Subcutaneous adipose tissue (tissue), 4 donors: ENCODE results near the gene IGF2BP2. TPM values are rescaled to one million over a fixed set of nuclear protein-coding genes. Genes with fewer than 3 reads are reported as not detected.

Source experiments
- total RNA-seq, 4 donors: library from RNA; depleted of rRNA; stranded (reverse); fragments of >200 nt; gene quantifications; one replicate each; pipeline ENCODE4 v1.1.0, GENCODE V29; 2016
- TF ChIP-seq, protein P1 (sequence below): fragments of 450-650 bp; IDR thresholded peaks from one replicate; pipeline ENCODE4 v1.5.1; 2016; ENCODE audit warnings: low read depth, mild to moderate bottlenecking, control low read depth, antibody characterized with exemption, moderate library complexity

IGF2BP2 gene
- total RNA-seq, 4 donors from 2014 or later, result 11.3 to 30.0 (median 26.9) TPM

DNA sequence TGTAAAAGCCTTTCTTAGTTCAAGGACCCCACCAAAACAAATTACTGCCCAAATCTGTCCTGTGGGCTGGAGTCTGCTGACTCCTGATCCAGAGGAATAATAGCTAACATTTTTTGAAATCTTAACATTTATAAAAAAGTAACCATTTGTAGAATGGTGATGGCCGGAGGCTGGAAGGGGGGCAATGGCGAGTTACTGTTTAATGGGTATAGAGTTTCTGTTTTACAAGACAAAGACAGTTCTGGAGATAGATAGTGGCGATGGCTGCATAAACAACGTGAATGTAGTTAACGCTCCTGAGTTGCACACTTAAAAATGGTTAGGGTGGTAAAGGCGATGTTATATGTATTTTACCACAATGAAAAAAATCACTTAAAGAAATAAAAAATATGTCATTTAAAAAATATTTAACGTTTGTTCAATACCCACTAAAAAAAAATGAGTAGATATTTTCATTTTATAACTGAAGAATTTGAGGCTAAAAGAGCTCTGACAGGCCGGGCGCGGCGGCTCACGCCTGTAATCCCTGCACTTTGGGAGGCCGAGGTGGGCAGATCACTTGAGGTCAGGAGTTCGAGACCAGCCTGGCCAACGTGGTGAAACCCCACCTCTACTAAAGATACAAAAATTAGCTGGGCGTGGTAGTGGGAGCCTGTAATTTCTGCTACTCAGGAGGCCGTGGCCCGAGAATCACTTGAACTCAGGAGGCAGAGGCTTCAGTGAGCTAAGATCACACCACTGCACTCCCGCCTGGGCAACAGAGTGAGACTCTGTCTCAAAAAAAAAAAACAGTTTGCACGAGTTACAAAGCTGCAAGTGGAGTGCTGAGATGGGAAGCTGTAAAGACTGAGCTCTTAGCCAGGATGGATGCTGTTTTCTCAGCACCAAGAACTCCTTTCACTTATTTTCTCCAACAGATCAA, 37.6 kb downstream of the IGF2BP2 start:
- TF ChIP-seq, protein P1, sequence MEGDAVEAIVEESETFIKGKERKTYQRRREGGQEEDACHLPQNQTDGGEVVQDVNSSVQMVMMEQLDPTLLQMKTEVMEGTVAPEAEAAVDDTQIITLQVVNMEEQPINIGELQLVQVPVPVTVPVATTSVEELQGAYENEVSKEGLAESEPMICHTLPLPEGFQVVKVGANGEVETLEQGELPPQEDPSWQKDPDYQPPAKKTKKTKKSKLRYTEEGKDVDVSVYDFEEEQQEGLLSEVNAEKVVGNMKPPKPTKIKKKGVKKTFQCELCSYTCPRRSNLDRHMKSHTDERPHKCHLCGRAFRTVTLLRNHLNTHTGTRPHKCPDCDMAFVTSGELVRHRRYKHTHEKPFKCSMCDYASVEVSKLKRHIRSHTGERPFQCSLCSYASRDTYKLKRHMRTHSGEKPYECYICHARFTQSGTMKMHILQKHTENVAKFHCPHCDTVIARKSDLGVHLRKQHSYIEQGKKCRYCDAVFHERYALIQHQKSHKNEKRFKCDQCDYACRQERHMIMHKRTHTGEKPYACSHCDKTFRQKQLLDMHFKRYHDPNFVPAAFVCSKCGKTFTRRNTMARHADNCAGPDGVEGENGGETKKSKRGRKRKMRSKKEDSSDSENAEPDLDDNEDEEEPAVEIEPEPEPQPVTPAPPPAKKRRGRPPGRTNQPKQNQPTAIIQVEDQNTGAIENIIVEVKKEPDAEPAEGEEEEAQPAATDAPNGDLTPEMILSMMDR, result no peak

DNA sequence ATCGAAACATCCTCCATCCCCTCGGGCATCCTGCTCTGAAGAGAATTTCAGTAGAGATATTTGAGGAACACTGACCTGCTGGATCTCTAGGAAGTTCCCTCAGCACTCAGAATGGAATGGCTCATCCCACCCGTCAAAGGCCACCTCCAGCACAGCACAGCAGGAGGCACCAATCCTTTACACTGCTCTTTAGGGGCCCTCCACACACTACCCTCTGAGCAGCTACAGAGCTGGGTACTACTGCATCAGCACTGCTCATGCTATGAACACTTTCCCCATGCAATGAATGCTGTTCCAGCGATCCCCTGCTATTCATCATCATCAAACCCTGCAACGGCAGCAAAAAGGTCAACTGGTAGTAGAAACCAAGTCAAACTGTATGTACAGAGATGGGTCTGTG, 40.5 kb downstream of the IGF2BP2 start:
- TF ChIP-seq, protein P1, result no peak

DNA sequence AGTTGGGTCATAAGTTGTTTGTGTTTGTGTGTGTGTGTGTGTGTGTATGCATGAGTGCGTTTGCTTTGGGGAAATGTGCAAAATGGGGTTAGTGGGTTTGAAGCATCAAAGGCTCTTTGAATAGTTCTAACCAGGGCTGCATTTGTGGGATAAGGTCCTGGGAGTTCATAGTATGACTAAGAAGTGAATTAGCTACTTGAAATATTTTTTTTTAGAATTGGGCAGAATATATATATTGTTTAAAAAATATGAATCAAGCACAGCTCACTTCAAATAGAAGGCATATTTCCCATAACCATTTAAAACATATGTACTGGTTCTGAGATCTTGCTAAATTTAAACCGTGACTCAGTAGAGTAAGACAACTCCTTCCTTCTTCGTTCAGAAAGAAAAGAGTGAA, 43.1 kb downstream of the IGF2BP2 start:
- TF ChIP-seq, protein P1, result no peak

DNA sequence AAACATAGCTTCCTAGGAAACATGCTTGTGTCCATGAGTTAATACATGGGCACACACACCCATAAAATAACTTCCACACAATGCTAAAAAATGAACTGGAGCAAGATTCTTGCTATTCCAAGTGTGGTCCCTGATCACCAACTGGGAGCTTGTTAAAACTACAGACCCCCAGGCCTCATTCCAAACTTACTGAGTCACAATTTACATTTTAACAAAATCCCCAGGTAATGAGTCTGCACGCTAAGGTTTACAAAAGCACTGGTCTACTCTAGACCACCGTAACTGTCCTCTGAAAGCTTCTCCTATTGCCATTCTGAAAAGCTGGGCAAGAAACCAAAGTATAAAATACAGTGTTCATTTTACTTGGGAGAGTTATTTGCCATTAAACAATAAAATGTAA, 45.4 kb downstream of the IGF2BP2 start:
- TF ChIP-seq, protein P1, result no peak

DNA sequence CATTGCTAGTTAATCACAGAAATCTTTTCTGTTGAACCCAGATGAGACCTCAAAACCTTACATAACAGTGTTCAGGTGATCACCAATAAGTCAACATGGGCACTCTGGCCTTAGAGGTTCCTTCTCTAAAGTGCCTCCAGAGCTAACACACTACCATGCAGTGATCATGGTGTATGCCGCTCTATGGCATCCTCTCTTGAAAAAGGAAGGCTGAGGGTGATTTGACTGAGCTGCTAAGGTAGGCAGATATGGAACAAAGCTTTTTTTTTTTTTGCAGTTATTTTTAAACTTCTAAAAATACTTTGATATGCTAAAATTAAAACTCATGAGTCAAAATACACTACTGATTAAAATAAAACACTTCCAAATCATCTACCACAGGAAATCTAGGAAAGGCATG, 46.0 kb downstream of the IGF2BP2 start:
- TF ChIP-seq, protein P1, result no peak

DNA sequence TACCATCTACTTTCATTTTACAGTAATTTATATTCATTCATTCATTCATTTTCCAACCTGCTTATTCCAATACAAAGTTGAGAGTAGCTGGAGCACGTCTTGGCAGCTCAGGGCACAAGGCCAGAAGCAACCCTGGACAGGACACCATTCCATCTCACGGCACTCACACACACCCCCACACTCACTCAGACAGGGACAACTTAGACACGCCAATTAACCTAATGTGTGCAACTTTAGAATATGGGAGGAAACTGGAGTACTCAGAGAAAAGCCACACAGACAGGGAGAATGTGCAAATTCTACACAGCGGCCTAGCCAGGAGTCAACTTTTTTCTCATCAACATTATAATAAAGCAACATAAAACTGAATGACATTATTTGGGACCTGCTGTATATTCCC, 46.7 kb downstream of the IGF2BP2 start:
- TF ChIP-seq, protein P1, result no peak

DNA sequence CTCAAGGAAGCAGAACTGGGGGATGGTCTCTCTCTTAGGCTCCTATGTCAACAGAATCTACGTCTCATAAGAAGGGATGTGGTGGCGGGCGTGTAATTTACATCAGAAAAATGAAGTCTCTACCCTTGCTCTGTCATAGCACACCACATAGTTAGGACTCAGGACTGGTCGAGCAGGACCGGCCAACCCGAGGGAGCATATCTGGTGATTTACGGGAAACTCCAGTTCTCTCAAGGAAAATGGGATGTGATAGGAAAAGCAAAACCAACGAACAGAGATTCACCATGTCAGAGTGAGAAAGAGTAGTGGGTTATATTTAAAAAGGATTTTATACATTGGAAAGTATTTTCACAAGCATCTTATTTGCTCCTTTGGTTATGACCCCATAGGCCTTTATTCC, 54.7 kb downstream of the IGF2BP2 start:
- TF ChIP-seq, protein P1, result no peak
